SK-N-SH treated with all-trans-retinoic acid at 6 μM for 48 hours (cell line): ENCODE data around the gene PACSIN2.

Experiments used
- ATAC-seq: fragments of 200-7000 bp; cut with Tn5 transposase; 3 replicates; pipeline ENCODE4 v1.9.1; 2020; ENCODE audit warnings: mild to moderate bottlenecking, moderate library complexity
- ARNTL ChIP-seq: fragments of 450-650 bp; formaldehyde crosslinking; IDR thresholded peaks from 2 replicates; pipeline ENCODE4 v1.5.0; 2020; ENCODE audit warnings: low read depth, mild to moderate bottlenecking, moderate library complexity, borderline replicate concordance
- BACH2 ChIP-seq: fragments of 250-450 bp; sonication (Bioruptor Pico); IDR thresholded peaks from 2 replicates; pipeline ENCODE4 v1.9.0; 2021; ENCODE audit warnings: mild to moderate bottlenecking, borderline replicate concordance
- CSDC2 ChIP-seq: fragments of 250-450 bp; sonication (Bioruptor Pico); IDR thresholded peaks from 2 replicates; pipeline ENCODE4 v1.5.0; 2020; ENCODE audit warnings: mild to moderate bottlenecking, moderate library complexity
- ESRRG ChIP-seq: fragments of 250-450 bp; sonication (Bioruptor Pico); IDR thresholded peaks from 2 replicates; pipeline ENCODE4 v1.6.1; 2021; ENCODE audit warnings: mild to moderate bottlenecking
- GLIS3 ChIP-seq: fragments of 250-450 bp; sonication (Bioruptor Pico); IDR thresholded peaks from 2 replicates; pipeline ENCODE4 v1.5.0; 2020; ENCODE audit warnings: mild to moderate bottlenecking, moderate library complexity
- OSR1 ChIP-seq: fragments of 250-450 bp; sonication (Bioruptor Pico); IDR thresholded peaks from 2 replicates; pipeline ENCODE4 v1.8.0; 2022; ENCODE audit warnings: moderate library complexity, mild to moderate bottlenecking, inconsistent platforms
- PATZ1 ChIP-seq: fragments of 250-450 bp; sonication (Bioruptor Pico); IDR thresholded peaks from 2 replicates; pipeline ENCODE4 v1.8.0; 2020; ENCODE audit warnings: mild to moderate bottlenecking, moderate library complexity, borderline replicate concordance
- PPARA ChIP-seq: fragments of 250-450 bp; sonication (Bioruptor Pico); IDR thresholded peaks from 2 replicates; pipeline ENCODE4 v1.5.0; 2020; ENCODE audit warnings: mild to moderate bottlenecking, borderline replicate concordance
- RARB ChIP-seq: fragments of 250-450 bp; sonication (Bioruptor Pico); IDR thresholded peaks from 2 replicates; pipeline ENCODE4 v1.8.0; 2021; ENCODE audit warnings: mild to moderate bottlenecking, moderate library complexity
- SNAI2 ChIP-seq: fragments of 250-450 bp; sonication (Bioruptor Pico); IDR thresholded peaks from 2 replicates; pipeline ENCODE4 v1.5.0; 2020; ENCODE audit warnings: mild to moderate bottlenecking, moderate library complexity
- TCF4 ChIP-seq: fragments of 250-450 bp; sonication (Bioruptor Pico); IDR thresholded peaks from 2 replicates; pipeline ENCODE4 v1.8.0; 2021; ENCODE audit warnings: mild to moderate bottlenecking, moderate library complexity, borderline replicate concordance
- ZC3H10 ChIP-seq: fragments of 250-450 bp; sonication (Bioruptor Pico); IDR thresholded peaks from 2 replicates; pipeline ENCODE4 v1.5.1; 2021; ENCODE audit warnings: mild to moderate bottlenecking, moderate library complexity
- ZFP3 ChIP-seq: fragments of 250-450 bp; sonication (Bioruptor Pico); IDR thresholded peaks from 2 replicates; pipeline ENCODE4 v1.5.0; 2020; ENCODE audit warnings: mild to moderate bottlenecking, moderate library complexity
- ZFP30 ChIP-seq: fragments of 450-650 bp; formaldehyde crosslinking; IDR thresholded peaks from 2 replicates; pipeline ENCODE4 v1.5.0; 2022; ENCODE audit warnings: mild to moderate bottlenecking, moderate library complexity
- ZNF565 ChIP-seq: fragments of 450-650 bp; formaldehyde crosslinking; conservative IDR thresholded peaks from 2 replicates; pipeline ENCODE4 v1.5.0; 2020; ENCODE audit warnings: low read depth, mild to moderate bottlenecking, moderate library complexity
- ZNF70 ChIP-seq: fragments of 450-650 bp; formaldehyde crosslinking; IDR thresholded peaks from 2 replicates; pipeline ENCODE4 v1.5.0; 2020; ENCODE audit warnings: mild to moderate bottlenecking, moderate library complexity
- ZNF8 ChIP-seq: fragments of 450-650 bp; formaldehyde crosslinking; IDR thresholded peaks from 2 replicates; pipeline ENCODE4 v1.5.0; 2020; ENCODE audit warnings: mild to moderate bottlenecking, moderate library complexity
- TF ChIP-seq, protein P1 (sequence below): fragments of 250-450 bp; sonication (Bioruptor Pico); IDR thresholded peaks from 2 replicates; pipeline ENCODE4 v1.5.0; 2020; ENCODE audit warnings: mild to moderate bottlenecking, moderate library complexity

The PACSIN2 gene

DNA sequence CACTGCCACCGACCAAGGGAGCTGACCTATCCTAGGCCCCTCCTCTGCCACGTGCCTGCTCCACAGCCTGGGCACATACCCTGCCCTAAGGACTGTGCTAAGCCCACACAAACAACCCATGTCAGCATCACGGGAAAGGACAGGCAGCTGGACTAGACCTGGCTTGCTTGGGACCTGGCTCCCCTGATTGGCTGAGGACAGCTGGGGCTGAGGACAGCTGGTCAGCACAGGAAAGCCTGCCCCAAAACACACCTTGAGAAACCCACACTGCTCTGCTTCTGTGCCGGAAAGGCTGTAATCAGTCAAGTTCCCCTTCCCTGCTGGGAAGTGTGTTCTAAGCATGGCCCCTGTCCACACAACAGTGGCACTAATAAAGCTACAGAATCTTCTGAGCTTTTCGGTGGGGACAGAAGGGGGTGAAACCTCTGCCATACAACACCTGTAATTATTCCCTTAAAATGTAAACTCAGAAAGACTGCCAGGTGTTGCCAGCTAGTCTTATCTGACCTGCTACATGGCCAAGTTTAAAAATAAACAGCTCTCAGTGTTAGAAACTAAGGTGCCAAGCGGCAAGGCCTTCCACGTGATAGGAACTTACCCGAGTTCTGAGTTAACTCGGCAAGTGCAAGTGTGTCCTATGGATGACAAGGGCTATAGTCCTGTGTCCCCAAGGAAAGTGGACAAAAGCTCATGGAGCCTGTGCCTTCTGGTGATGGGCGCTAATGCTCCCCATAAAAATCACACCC is 122.2 kb downstream of the PACSIN2 start:
- TF ChIP-seq, protein P1, sequence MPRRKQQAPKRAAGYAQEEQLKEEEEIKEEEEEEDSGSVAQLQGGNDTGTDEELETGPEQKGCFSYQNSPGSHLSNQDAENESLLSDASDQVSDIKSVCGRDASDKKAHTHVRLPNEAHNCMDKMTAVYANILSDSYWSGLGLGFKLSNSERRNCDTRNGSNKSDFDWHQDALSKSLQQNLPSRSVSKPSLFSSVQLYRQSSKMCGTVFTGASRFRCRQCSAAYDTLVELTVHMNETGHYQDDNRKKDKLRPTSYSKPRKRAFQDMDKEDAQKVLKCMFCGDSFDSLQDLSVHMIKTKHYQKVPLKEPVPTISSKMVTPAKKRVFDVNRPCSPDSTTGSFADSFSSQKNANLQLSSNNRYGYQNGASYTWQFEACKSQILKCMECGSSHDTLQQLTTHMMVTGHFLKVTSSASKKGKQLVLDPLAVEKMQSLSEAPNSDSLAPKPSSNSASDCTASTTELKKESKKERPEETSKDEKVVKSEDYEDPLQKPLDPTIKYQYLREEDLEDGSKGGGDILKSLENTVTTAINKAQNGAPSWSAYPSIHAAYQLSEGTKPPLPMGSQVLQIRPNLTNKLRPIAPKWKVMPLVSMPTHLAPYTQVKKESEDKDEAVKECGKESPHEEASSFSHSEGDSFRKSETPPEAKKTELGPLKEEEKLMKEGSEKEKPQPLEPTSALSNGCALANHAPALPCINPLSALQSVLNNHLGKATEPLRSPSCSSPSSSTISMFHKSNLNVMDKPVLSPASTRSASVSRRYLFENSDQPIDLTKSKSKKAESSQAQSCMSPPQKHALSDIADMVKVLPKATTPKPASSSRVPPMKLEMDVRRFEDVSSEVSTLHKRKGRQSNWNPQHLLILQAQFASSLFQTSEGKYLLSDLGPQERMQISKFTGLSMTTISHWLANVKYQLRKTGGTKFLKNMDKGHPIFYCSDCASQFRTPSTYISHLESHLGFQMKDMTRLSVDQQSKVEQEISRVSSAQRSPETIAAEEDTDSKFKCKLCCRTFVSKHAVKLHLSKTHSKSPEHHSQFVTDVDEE (CRISPR knock-in tag), result no peak
- TF ChIP-seq ZFP3 (CRISPR knock-in tag), result no peak
- no peak for TF ChIP-seq ARNTL (CRISPR knock-in tag)

DNA sequence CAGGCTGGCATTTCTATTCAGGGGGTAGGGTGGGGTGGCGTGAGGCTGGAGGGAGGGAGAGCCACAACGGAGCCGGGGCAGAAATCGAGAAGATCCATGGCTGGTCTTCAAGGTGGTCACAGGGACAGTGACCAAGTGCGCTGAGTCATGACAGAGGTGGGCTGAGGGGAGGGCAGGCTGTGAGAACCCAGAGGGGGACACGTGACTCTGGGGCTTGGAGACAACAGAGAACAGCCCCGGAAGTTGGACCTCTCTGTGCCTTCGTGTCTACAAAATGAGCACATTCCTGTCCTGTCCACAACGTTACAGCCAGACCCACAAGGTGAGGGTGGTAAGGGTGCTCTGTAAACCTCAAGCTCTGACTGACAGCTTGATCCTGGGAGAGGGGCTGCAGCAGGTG is 122.8 kb downstream of the PACSIN2 start:
- TF ChIP-seq ESRRG (no peak), SNAI2 (CRISPR knock-in tag) (no peak), ZFP30 (CRISPR knock-in tag) (no peak), ZC3H10 (CRISPR knock-in tag) (no peak), ZNF8 (no peak), OSR1 (no peak), PPARA (CRISPR knock-in tag) (no peak), ZFP3 (CRISPR knock-in tag) (no peak), BACH2 (CRISPR knock-in tag) (no peak), PATZ1 (CRISPR knock-in tag) (no peak), ARNTL (CRISPR knock-in tag) (no peak), TCF4 (CRISPR knock-in tag) (no peak), ZNF70 (CRISPR knock-in tag) (no peak)
- TF ChIP-seq, protein P1 (CRISPR knock-in tag), result no peak
- ATAC-seq, result no peak

More for the DNA sequence above, 122.2 kb downstream of the PACSIN2 start:
- no peak for ATAC-seq

GRCh38 chr22:42891696-42892095 is 123.3 kb downstream of the PACSIN2 start:
- no peak for ATAC-seq

More at GRCh38 chr22:42891696-42892095, 123.3 kb downstream of the PACSIN2 start:
- TF ChIP-seq GLIS3 (no peak), ZC3H10 (CRISPR knock-in tag) (no peak), PATZ1 (CRISPR knock-in tag) (no peak), BACH2 (CRISPR knock-in tag) (no peak), CSDC2 (CRISPR knock-in tag) (no peak), ESRRG (no peak), PPARA (CRISPR knock-in tag) (no peak), RARB (CRISPR knock-in tag) (no peak), ZNF565 (CRISPR knock-in tag) (no peak), OSR1 (no peak), TCF4 (CRISPR knock-in tag) (no peak)
- TF ChIP-seq, protein P1 (CRISPR knock-in tag), result no peak
